ENCODE results near the gene BRI3. TPM values are rescaled to one million over a fixed set of nuclear protein-coding genes. Genes with fewer than 3 reads are reported as not detected.

BRI3 gene
- total RNA-seq, 1 experiment from 2014 or later, result 154 TPM

DNA sequence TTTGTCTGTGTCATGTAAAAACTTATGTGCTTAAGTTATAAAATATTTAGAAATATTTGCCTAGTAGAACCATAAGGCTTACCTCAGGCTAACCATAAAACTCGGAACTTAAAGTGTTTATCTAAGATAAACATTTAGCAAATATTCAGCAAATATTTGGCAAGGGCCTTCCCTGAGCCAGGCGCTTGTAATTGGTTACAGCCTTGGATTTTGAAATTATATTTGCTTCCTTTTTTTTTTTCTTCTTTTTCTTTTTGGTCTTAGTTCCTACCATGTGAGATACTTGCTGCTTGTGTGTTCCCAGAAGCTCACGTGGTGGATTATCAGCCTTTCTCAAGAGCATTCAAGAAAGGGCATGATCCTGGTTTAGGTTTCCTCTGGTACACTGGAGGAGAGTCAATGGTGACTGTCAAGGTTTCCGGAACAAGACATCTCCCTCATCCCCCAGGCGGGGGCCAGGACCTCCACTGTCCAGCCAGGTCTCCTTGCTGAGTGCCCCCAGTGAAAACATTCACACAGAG is 5.2 kb upstream of the BRI3 start:
- TF ChIP-seq CTCF (IDR thresholded peaks at IDR 0.05; ENCODE audit: unreplicated experiment), result no peak
- no peak for DNase-seq (ENCODE audit: unreplicated experiment)
- Mint-ChIP-seq H3K36me3 (ENCODE audit: insufficient read depth, unreplicated experiment) (no peaks in the 10 kb centered on the region), H3K4me3 (ENCODE audit: unreplicated experiment) (no peak overlapping the region), H3K27me3 (ENCODE audit: insufficient read depth, unreplicated experiment) (no peaks in the 10 kb centered on the region), H3K4me1 (ENCODE audit: insufficient read depth, unreplicated experiment) (no peaks in the 10 kb centered on the region), H3K27ac (ENCODE audit: low read depth, unreplicated experiment) (peak overlapping the region; percentile 42), H3K9me3 (ENCODE audit: unreplicated experiment) (no peaks in the 10 kb centered on the region)
- ChIA-PET POLR2A (interaction anchor here (1.2 kb wide), 1 partner anchor 11 kb away, joined by 3 read pairs; no protein-coding TSS in a partner anchor), CTCF (no interaction called here)
- BruUV-seq (replicated peaks), result no TSS peak
- intact Hi-C loops (cut with micrococcal nuclease), result no loop called here

GRCh38 chr7:98278408-98278807 is 3.1 kb upstream of the BRI3 start:
- CTCF ChIA-PET, result interaction anchor here (1.0 kb wide), 2 partner anchors 11 to 168 kb away, joined by 3 read pairs; no protein-coding TSS in a partner anchor
- peaks cover 12% of the 10 kb centered on the region for H3K36me3 Mint-ChIP-seq (ENCODE audit: insufficient read depth, unreplicated experiment)
- H3K27ac Mint-ChIP-seq (ENCODE audit: low read depth, unreplicated experiment), result no peak overlapping the region
- H3K27me3 Mint-ChIP-seq (ENCODE audit: insufficient read depth, unreplicated experiment), result no peaks in the 10 kb centered on the region
- DNase-seq (ENCODE audit: unreplicated experiment), result no peak
- POLR2A ChIA-PET, result no interaction called here
- intact Hi-C loops (cut with micrococcal nuclease), result no loop called here
- TF ChIP-seq CTCF (IDR thresholded peaks at IDR 0.05; ENCODE audit: unreplicated experiment), result no peak
- BruUV-seq (replicated peaks), result no TSS peak
- no peak overlapping the region for H3K4me3 Mint-ChIP-seq (ENCODE audit: unreplicated experiment)
- peaks cover 9% of the 10 kb centered on the region for H3K4me1 Mint-ChIP-seq (ENCODE audit: insufficient read depth, unreplicated experiment)
- no peaks in the 10 kb centered on the region for H3K9me3 Mint-ChIP-seq (ENCODE audit: unreplicated experiment)

DNA sequence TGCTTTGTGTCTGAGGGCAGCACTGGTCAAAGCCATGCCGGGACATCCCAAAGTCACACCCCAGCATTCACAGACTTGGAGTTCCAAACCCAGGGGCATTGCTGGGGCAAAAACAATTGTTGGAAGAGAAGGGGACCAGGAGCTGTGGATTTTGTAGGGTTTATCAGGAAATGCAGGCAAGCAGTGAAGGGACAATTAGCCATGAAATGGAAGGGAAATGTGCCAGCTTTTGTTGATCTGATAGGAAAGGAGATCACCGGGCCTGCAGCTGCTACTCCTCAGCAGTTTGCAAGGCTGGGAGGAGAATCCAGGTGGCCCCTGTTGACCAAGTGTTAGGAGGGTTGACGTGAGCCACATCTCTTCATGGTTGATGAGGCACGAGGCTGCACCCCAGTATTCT is 2.5 kb upstream of the BRI3 start:
- no TSS peak for BruUV-seq (replicated peaks)
- Mint-ChIP-seq H3K4me3 (ENCODE audit: unreplicated experiment) (no peak overlapping the region), H3K4me1 (ENCODE audit: insufficient read depth, unreplicated experiment) (peaks cover 10% of the 10 kb centered on the region), H3K9me3 (ENCODE audit: unreplicated experiment) (no peaks in the 10 kb centered on the region), H3K36me3 (ENCODE audit: insufficient read depth, unreplicated experiment) (peaks cover 18% of the 10 kb centered on the region), H3K27me3 (ENCODE audit: insufficient read depth, unreplicated experiment) (no peaks in the 10 kb centered on the region), H3K27ac (ENCODE audit: low read depth, unreplicated experiment) (no peak overlapping the region)
- CTCF ChIA-PET, result interaction anchor here (0.7 to 2.4 kb wide), 3 partner anchors 10 to 141 kb away, joined by 3 to 7 read pairs (median 3); no protein-coding TSS in a partner anchor
- no peak for DNase-seq (ENCODE audit: unreplicated experiment)
- TF ChIP-seq CTCF (IDR thresholded peaks at IDR 0.05; ENCODE audit: unreplicated experiment), result no peak
- POLR2A ChIA-PET, result no interaction called here
- intact Hi-C loops (cut with micrococcal nuclease), result no loop called here

DNA sequence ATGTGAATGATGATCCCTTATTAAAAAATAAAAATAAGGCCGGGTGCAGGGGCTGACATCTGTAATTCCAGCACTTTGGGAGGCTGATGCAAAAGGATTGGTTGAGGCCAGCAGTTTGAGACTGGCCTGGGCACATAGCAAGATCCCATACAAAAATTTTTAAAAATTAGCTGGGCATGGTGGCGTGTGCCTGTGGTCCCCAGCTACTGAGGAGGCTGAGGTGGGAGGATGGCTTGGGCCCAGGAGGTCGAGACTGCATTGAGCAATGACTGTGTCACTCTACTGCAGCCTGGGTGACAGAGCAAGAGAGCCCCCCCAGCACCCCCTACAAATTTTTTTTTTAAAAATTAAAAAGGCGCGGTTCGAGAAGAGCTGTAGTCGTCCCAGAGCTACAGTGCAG is 1.2 kb upstream of the BRI3 start:
- ChIA-PET POLR2A (interaction anchor here (0.7 to 1.8 kb wide), 6 partner anchors 13 to 1539 kb away, joined by 3 to 16 read pairs (median 5); partner anchors contain the start of genes BAIAP2L1 and TECPR1), CTCF (interaction anchor here (0.6 to 2.4 kb wide), 5 partner anchors 12 to 259 kb away, joined by 3 to 7 read pairs (median 4); no protein-coding TSS in a partner anchor)
- Mint-ChIP-seq H3K4me3 (ENCODE audit: unreplicated experiment) (peak overlapping the region; percentile 68), H3K4me1 (ENCODE audit: insufficient read depth, unreplicated experiment) (peaks cover 20% of the 10 kb centered on the region), H3K27me3 (ENCODE audit: insufficient read depth, unreplicated experiment) (no peaks in the 10 kb centered on the region), H3K9me3 (ENCODE audit: unreplicated experiment) (no peaks in the 10 kb centered on the region), H3K27ac (ENCODE audit: low read depth, unreplicated experiment) (no peak overlapping the region), H3K36me3 (ENCODE audit: insufficient read depth, unreplicated experiment) (peaks cover 30% of the 10 kb centered on the region)
- DNase-seq (ENCODE audit: unreplicated experiment), result no peak
- intact Hi-C loops (cut with micrococcal nuclease), result loop anchor here (10.0 kb wide), 1 partner anchor 565 kb away; no protein-coding TSS in a partner anchor
- BruUV-seq (replicated peaks), result no TSS peak
- TF ChIP-seq CTCF (IDR thresholded peaks at IDR 0.05; ENCODE audit: unreplicated experiment), result no peak
